Keratinocyte (primary cell): Measurements from ENCODE around the gene DIP2B. TPM values are rescaled to one million over a fixed set of nuclear protein-coding genes. Genes with fewer than 3 reads are reported as not detected.

ENCODE experiments used
- DNase-seq: peaks from one replicate; pipeline ENCODE4 v3.0.0-alpha.2; 2011; ENCODE audit warnings: low read depth, missing footprints, low spot score
- FAIRE-seq: peaks from 2 replicates; lab custom pipeline; 2011; peaks lifted over from hg19 to GRCh38; lab: Jason Lieb, UNC
- H2AFZ ChIP-seq: 2 replicates; pipeline ENCODE4 v1.6.0; 2012; ENCODE audit warnings: low read length, control low read depth, inconsistent platforms; ENCODE audit not compliant: control insufficient read depth
- H3K27ac ChIP-seq: 2 replicates; pipeline ENCODE4 v1.5.1; 2011; ENCODE audit warnings: low read length; ENCODE audit not compliant: control insufficient read depth, insufficient read depth
- H3K27me3 ChIP-seq: 3 replicates; pipeline ENCODE4 v1.6.0; 2011; ENCODE audit warnings: low read length; ENCODE audit not compliant: control insufficient read depth, insufficient read depth; ENCODE audit errors: extremely low read depth
- H3K36me3 ChIP-seq, 2 experiments: 2 replicates in 1 of 2; 3 replicates in 1 of 2; pipeline ENCODE4 v1.5.1; 2011; ENCODE audit warnings: low read length in 2 of 2, mild to moderate bottlenecking in 1 of 2; ENCODE audit not compliant: control insufficient read depth in 2 of 2, insufficient read depth in 2 of 2; ENCODE audit errors: extremely low read depth in 1 of 2
- H3K4me1 ChIP-seq: 3 replicates; pipeline ENCODE4 v1.5.1; 2011; ENCODE audit warnings: low read length; ENCODE audit not compliant: control insufficient read depth, insufficient read depth; ENCODE audit errors: extremely low read depth
- H3K4me2 ChIP-seq: 3 replicates; pipeline ENCODE4 v1.6.0; 2011; ENCODE audit warnings: low read depth, low read length; ENCODE audit not compliant: control insufficient read depth, insufficient read depth; ENCODE audit errors: extremely low read depth
- H3K4me3 ChIP-seq, 3 experiments: fragments of 200-600 bp in 1 of 3; sonication (generic) in 1 of 3; 2 replicates in 2 of 3; 3 replicates in 1 of 3; pipeline ENCODE4 v1.5.1; 2011 to 2016; ENCODE audit warnings: low read length in 3 of 3, mild to moderate bottlenecking in 3 of 3, control low read depth in 2 of 3, inconsistent platforms in 1 of 3, low read depth in 1 of 3, mixed read lengths in 1 of 3, mixed run types in 1 of 3, moderate library complexity in 1 of 3; ENCODE audit not compliant: control insufficient read depth in 2 of 3, insufficient read depth in 2 of 3; ENCODE audit errors: extremely low read depth in 1 of 3
- H3K79me2 ChIP-seq: 2 replicates; pipeline ENCODE4 v1.6.0; 2012; ENCODE audit warnings: low read length; ENCODE audit not compliant: control insufficient read depth, insufficient read depth
- H3K9ac ChIP-seq: 3 replicates; pipeline ENCODE4 v1.6.0; 2011; ENCODE audit warnings: low read length; ENCODE audit not compliant: control insufficient read depth, insufficient read depth; ENCODE audit errors: extremely low read depth
- H3K9me1 ChIP-seq: 3 replicates; pipeline ENCODE4 v1.6.0; 2011; ENCODE audit warnings: low read length; ENCODE audit not compliant: control insufficient read depth, insufficient read depth; ENCODE audit errors: extremely low read depth
- H3K9me3 ChIP-seq: 2 replicates; pipeline ENCODE4 v1.5.1; 2012; ENCODE audit warnings: low read depth, low read length; ENCODE audit not compliant: control insufficient read depth
- H4K20me1 ChIP-seq: 3 replicates; pipeline ENCODE4 v1.6.0; 2011; ENCODE audit warnings: low read length; ENCODE audit not compliant: control insufficient read depth, insufficient read depth; ENCODE audit errors: extremely low read depth
- CTCF ChIP-seq, 3 experiments: IDR thresholded peaks in 1 of 3; conservative IDR thresholded peaks in 1 of 3; optimal IDR thresholded peaks in 1 of 3; 2 replicates in 2 of 3; 3 replicates in 1 of 3; pipeline versions ENCODE3 to v1.5.1; 2011; ENCODE audit warnings: low read length in 3 of 3, mild to moderate bottlenecking in 3 of 3, moderate library complexity in 2 of 3, control low read depth in 1 of 3, inconsistent platforms in 1 of 3; ENCODE audit not compliant: insufficient read depth in 2 of 3; ENCODE audit errors: extremely low read depth in 1 of 3
- EZH2 ChIP-seq: IDR thresholded peaks from one replicate; pipeline ENCODE4 v1.6.1; 2012; ENCODE audit warnings: inconsistent platforms, mild to moderate bottlenecking, low read length, moderate library complexity
- dilution Hi-C: fragments of 300-500 bp; cut with MboI; formaldehyde crosslinking; loops from one replicate; pipeline ENCODE4 v1.7.0; 2020; ENCODE audit warnings: low sequenced_read_pairs; ENCODE audit not compliant: extremely low pct_ligation_motif_present
- polyA plus RNA-seq, 5 experiments: library from polyadenylated mRNA; depleted of rRNA in 3 of 5; stranded (reverse) in 3 of 5; stranded (forward) in 1 of 5; unstranded in 1 of 5; fragments of >200 nt; gene quantifications; 1 replicate in 1 of 5; 2 replicates in 3 of 5; 3 replicates in 1 of 5; pipeline versions ENCODE4 v1.2.1 to v1.2.3, GENCODE V29; 2011 to 2012; ENCODE audit warnings: missing spikeins in 2 of 5, low read depth in 1 of 5, low replicate concordance in 1 of 5

DIP2B gene
- polyA plus RNA-seq, 1 donor (not counting 4 experiments of a cell fraction or from before 2014, with no cell fraction given) = 30.2 TPM

DNA sequence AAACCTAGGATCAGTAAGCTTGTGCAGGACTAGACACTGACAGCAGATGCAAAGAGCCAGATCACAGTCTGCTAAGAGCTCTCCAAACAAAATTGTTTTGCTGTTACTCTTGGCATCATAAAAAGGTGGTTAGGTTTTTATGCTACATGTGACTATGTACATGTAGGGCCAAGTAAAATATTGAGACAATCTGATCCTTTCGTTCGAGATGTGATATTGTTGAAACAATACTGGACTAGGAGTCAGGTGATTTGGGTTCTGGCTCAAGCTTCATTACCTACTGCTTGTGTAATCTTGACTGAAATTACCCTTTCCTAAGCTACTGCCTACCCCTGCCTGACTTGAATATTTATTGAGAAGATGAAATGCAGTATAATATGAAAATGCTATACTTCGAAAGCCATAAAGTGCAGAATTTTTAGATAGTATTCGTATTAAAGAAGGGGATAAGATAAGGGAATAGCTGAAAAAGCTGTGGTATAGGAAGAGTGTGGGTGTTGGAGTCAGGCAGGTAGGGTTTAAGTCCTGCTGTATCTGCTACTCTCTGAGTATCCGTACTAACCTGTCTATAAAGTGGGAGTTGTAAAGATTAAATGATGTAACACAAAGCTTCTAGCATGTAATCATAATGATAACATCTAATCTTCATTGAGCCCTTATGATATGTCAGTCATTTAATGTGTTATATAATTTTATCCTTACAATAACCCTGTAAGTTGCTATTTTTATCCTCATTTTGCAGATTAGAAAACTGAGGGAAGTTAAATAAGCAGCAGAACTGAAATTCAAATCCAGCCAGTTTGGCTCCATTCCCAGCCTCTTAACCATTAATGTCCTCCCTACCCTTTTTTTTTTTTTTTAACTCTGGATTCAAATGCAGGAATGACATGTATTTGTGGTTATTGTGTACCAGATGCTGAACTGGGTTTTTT is 220.5 kb downstream of the DIP2B start:
- DNase-seq (no peak), FAIRE-seq (no peak)
- Histone ChIP-seq H4K20me1 (no peaks in the 10 kb centered on the region), H3K27me3 (no peaks in the 10 kb centered on the region), H3K79me2 (no peaks in the 10 kb centered on the region), H3K9me3 (no peaks in the 10 kb centered on the region), H3K4me1 (peaks cover 5% of the 10 kb centered on the region), H3K36me3 (peaks cover 40 to 43% of the 10 kb centered on the region in 2 experiments), H2AFZ (no peak overlapping the region), H3K4me2 (no peak overlapping the region), H3K27ac (no peak overlapping the region), H3K9ac (no peak overlapping the region), H3K9me1 (peaks cover 2% of the 10 kb centered on the region), H3K4me3 (no peak overlapping the region)
- dilution Hi-C loops = no loop called here
- no peak for TF ChIP-seq EZH2

- Histone ChIP-seq H3K9ac (no peak overlapping the region), H3K27ac (no peak overlapping the region), H3K36me3 (peaks cover 45 to 47% of the 10 kb centered on the region in 2 experiments), H3K27me3 (no peaks in the 10 kb centered on the region), H3K4me1 (peaks cover 5% of the 10 kb centered on the region), H3K4me2 (no peak overlapping the region), H3K9me1 (peaks cover 2% of the 10 kb centered on the region), H3K4me3 (no peak overlapping the region), H3K9me3 (no peaks in the 10 kb centered on the region), H4K20me1 (no peaks in the 10 kb centered on the region), H2AFZ (no peak overlapping the region), H3K79me2 (no peaks in the 10 kb centered on the region)
- TF ChIP-seq CTCF (optimal IDR thresholded peaks at IDR 0.05 in 1 of 3, IDR thresholded peaks at IDR 0.05 in 1 of 3, conservative IDR thresholded peaks at IDR 0.05 in 1 of 3; ENCODE audit: extremely low read depth in 1 of 3, insufficient read depth in 2 of 3, low read length in 3 of 3) = no peak
- FAIRE-seq = peak; percentile 17
- no peak for DNase-seq
- dilution Hi-C loops = no loop called here
These were observed 222.7 kb downstream of the DIP2B start for GRCh38 chr12:50727466-50727865.
